NOMO-1 (cell line): ENCODE data around the gene NAXD.

Experiments used
- DNase-seq, 2 experiments: peaks; one replicate each; lab custom pipeline; 2025; ENCODE audit not compliant: unreplicated experiment in 2 of 2; lab: John Stamatoyannopoulos, UW

The NAXD gene

DNA sequence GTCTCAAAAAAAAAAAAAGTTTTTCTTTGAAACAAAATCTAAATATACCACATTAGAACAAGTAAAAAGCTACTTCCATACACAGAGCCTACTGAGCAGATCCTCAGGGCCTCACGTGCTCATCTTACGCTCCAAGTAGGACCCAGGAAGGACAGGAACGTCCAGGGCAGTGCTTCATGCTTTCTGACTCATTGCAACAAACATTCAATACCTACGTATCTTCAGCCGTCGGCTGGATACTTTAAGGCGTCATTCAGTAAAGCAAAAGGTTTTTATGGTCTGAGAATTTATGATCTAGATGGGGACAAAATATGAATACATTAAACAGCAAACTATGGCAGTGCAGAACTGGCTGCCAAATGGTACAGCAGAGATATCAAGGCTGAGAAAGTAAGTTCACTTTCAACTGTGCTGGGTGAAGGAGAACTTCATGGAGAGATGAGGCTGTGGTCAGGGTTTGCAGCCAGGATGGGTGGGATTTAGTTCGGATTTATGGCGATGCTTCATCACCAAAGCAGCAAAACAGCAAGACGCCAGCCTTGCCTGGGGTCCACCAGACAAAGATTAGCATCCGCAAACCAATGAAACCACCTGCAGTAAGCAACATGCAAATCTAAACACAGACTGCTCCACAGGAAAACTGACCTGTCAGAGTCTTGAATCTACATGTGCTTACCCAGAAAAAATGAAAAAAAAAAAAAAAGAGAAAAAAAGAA is 70.1 kb downstream of the NAXD start:
- DNase-seq = no peak

DNA sequence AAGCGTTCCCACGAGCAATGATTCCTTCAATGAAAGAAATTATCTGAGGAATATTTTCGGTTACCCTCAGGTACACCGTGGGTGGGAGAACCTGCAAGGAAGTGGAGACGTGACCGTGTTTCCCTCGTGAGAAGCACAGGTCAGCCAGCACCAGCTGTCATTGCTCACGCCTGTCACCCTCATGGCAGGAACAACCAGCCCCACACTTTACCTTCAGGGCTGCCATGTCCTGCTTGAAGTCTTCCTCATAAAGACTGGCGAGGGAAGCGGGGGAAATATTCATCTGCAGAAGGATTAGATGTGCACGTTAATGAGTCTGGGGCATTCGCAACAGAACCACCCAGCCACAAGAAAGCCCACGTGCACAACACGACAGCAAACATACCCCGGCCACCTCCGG is 72.4 kb downstream of the NAXD start:
- DNase-seq = no peak

DNA sequence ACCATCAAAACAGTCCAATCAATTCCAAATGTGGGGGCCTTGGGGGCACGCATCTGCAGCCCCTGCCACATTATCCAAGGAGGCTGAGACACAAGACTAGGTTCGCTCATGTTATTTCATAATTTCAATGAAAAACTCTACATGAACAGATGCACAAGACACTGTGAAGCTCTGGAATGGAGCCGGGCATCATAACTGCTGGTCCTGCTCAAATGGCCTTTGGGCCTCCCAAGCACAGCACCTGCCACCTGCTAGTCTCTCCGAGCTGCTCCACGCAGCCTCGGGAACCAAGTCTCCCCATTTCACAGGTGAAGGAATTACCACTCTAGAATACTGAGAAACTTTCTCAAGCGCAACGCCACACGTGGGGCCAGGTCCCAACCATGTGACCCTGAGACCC is 73.7 kb downstream of the NAXD start:
- no peak for DNase-seq
